GM12874 (cell line): ENCODE data around the gene CRYBA2.
A peak's percentile ranks its signal among the peaks of the same experiment; 100 is the strongest.

ENCODE experiments used
- TF ChIP-seq, protein P1 (sequence below): IDR thresholded peaks from 2 replicates; pipeline ENCODE4 v1.5.1; 2011; ENCODE audit warnings: low read depth, mild to moderate bottlenecking, control low read depth, low read length, moderate library complexity; ENCODE audit not compliant: insufficient read depth

The CRYBA2 gene

DNA sequence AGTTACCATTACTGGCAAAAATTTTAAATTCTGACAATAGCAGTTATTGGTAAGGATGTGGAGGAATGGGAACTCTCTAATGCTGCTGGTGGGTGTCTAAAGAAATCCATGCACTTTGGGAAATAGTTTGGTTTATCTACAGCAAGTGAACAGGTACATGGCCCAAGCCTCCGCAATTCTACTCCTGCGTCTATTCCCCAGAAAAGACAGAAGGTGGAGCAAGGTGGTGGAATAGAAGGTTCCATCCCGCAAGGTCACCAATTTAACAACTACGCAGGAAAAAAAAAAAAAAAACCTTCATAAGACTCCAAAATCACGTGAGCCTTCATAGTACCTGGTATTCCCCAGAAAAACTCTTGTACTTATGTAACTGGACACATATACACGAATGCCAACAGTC is 41.6 kb upstream of the CRYBA2 start:
- TF ChIP-seq, protein P1, sequence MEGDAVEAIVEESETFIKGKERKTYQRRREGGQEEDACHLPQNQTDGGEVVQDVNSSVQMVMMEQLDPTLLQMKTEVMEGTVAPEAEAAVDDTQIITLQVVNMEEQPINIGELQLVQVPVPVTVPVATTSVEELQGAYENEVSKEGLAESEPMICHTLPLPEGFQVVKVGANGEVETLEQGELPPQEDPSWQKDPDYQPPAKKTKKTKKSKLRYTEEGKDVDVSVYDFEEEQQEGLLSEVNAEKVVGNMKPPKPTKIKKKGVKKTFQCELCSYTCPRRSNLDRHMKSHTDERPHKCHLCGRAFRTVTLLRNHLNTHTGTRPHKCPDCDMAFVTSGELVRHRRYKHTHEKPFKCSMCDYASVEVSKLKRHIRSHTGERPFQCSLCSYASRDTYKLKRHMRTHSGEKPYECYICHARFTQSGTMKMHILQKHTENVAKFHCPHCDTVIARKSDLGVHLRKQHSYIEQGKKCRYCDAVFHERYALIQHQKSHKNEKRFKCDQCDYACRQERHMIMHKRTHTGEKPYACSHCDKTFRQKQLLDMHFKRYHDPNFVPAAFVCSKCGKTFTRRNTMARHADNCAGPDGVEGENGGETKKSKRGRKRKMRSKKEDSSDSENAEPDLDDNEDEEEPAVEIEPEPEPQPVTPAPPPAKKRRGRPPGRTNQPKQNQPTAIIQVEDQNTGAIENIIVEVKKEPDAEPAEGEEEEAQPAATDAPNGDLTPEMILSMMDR, result no peak

DNA sequence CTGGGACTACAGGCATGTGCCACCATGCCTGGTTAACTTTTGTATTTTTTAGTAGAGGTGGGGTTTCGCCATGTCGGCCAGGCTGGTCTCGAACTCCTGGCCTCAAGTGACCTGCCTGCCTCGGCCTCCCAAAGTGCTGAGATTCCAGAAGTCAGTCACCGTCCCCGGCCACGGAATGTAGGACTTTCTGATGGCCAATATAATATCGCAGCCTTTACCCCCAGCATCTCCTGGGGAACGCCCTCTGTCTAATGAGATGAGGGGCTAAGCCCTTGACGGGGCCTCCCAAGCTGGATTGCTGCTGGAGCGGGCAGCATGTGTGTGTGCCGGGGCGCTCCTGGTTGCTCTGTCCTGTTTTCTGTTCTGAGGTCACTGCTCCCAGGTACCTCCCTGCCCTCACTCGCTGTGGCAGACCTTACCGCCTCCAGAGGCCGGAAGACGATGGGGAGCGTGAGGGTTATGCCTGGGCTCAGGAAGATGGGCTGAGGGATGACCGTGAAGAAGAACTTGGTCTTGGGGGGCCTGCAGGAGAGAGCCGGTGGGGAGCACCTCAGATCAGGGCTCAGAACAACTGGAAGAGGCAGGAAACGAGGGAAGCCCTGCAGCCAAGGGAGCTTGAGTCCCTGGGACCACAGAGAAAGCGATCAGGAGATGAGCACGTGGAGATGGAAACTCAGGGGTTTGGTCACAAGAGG is 39.0 kb upstream of the CRYBA2 start:
- TF ChIP-seq, protein P1, result no peak

DNA sequence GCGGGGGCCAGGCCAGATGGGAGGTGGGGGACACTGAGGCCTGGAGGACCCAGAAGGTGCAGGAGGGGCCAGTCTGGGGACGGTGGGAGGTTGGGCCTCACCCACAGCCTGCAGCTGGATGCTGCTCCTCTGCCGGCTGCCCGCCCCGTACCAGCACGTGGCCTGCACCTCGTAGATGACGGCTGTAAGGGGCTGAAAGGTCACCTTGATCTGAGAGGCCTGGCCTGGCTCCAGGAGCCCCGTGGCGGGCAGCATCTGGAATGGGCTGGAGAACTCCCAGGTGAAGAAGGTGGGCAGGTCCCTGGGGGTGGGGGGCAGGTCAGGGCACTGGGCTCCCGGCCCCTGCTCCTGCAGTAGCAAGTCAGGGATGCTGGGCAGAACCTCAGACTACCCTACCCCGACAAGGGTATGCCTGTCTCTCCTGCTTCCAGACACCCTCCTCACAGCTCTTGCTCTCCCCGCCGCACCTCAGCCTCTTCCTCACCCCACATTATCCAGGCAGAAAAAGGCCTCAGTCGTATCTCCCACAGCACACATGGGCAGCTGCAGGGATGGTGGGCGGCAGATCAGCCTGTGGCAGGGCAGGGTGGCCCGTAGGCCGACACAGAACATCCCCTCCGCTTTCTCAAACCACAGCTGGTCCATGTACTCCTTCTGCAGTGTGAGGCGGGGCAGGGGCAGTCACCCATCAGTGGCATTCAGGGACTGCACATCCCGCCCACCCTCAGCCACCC is 38.0 kb upstream of the CRYBA2 start:
- TF ChIP-seq, protein P1, result no peak

DNA sequence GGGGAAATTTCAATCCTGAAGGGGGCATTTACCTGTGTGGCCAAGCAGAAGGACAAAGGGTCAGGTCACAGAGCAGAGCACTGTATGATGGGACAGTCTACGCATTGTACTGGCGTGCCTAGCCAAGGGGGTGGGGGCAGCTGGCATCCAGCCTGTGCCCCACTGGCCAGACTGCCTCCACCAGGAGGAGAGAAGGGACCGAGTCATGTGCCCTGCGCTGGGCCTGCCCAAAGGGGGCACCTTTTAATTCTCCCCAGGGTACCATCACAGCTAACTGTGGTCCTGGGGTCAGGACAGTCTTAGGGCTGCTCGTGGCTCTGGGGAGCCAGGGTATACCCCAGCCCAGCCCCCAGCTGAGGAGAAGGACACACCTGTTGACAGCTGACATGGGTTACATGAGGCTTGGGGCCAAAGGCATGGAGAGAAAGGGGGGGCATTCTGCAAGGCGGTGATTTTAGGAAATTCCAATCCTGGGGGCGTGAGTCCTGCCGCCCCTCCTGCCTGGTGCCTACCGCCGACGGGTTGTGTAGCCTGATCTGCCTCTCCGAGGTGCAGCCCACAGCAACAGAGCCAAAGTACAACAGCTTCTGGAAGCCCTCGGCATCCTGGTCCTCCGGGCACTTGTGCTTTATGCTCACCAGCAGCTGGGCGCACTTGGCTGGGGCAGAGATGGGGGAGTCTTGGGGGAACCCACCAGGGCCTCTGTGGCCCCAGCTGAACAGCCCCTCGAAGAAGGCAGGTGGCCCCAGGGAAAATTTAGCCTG is 37.1 kb upstream of the CRYBA2 start:
- TF ChIP-seq, protein P1, result no peak

DNA sequence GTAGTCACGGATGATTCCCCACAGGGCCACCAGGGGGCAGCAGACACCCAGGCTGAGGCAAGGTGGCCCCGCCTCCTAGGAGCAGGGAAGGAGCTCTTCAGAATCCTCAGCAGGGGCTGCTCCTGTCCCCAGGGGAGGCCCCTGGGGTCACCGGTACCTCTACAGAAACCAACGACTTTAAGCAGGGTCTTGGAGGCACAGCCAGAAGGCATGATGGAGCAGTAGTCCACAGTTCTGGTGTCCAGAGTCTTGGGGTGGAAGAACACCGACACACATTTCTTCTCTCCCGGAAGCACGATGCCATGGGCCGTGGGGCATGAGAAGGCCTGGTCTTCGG is 36.6 kb upstream of the CRYBA2 start:
- TF ChIP-seq, protein P1, result peak; percentile 96

DNA sequence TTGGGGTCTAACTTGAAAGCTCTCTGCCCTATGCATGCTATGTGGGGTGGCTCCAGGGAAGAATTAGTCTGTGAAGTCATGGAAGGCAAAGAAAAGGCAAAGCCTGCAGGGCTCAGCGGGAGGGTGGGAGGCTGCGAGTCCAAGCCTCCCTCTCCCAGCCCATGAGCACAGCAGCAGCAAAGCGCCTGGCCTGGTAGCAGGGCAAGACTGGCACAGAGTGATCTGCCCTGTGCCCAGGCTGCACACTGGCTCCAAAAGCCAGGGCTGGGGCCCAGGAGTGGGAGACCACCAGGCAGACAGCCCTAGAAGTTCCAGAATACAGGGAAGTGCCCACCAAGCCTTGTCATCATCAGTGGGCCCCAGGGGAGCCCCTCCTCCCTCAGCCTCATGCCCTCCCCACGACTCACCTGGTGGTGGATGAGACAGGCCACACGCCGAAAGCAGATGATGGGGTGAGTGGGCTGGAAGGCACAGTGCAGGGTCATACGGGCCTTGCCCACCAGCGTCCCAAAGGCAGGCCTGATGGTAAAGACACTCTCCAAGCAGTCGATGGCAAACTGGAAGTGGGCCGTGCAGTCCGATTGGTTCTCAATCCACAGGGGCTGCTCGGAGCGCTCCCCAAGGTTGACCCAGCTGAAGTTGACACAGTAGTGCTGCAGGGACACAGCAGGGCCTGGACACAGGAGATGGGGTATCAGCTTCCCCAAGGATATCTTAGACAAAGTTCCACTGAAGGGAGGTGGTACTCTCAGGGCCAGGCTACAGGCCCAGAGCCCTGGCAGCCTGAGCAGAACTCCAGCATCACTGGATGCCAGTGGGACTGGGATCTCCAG is 36.0 kb upstream of the CRYBA2 start:
- TF ChIP-seq, protein P1, result no peak
